HCT116 (cell line): Measurements from ENCODE around the gene UBAC2. TPM values are rescaled to one million over a fixed set of nuclear protein-coding genes. Genes with fewer than 3 reads are reported as not detected.

ENCODE experiments used
- ATAC-seq: fragments of 200-7000 bp; cut with Tn5 transposase; 2 replicates; pipeline ENCODE4 v1.9.1; 2020; ENCODE audit warnings: mild to moderate bottlenecking, moderate library complexity
- BruUV-seq: library from RNA; stranded (reverse); fragments of 400-500 nt; replicated peaks from 2 replicates; lab custom pipeline; 2021; lab: Mats Ljungman, UMichigan
- CTCF ChIA-PET: fragments of 300-600 bp; sonication (Branson Sonifier 250); formaldehyde crosslinking; loops from one replicate; lab custom pipeline; 2021; ENCODE audit warnings: antibody characterized with exemption; lab: Charles Lee
- POLR2A ChIA-PET: fragments of 300-600, 350-600 bp; sonication (Branson Sonifier 250); formaldehyde crosslinking; loops from one replicate; lab custom pipeline; 2021; ENCODE audit warnings: antibody characterized with exemption; lab: Charles Lee
- RAD21 ChIA-PET, 2 experiments: fragments of 300-600 bp; sonication (Branson Sonifier 250); formaldehyde crosslinking; loops; one replicate each; lab custom pipeline; 2023; ENCODE audit warnings: low total read pairs in 2 of 2; ENCODE audit not compliant: uncharacterized antibody in 2 of 2, unreplicated experiment in 2 of 2, low non-redundant PET in 1 of 2; lab: Charles Lee
- DNase-seq: peaks from one replicate; pipeline ENCODE4 v3.0.0-alpha.2; 2010; ENCODE audit warnings: low read depth, low spot score
- H2AFZ ChIP-seq: fragments of 200-600 bp; shearing (Covaris generic), sonication (generic); 2 replicates; pipeline ENCODE4 v1.6.1; 2017; ENCODE audit warnings: low read depth, mixed run types, mixed read lengths, antibody characterized with exemption, low read length; ENCODE audit not compliant: poor library complexity, severe bottlenecking
- H3K27ac ChIP-seq: 2 replicates; pipeline ENCODE4 v1.5.1; 2012; ENCODE audit warnings: low read depth, low read length
- H3K27me3 ChIP-seq: fragments of 200-600 bp; sonication (generic); 2 replicates; pipeline ENCODE4 v1.6.1; 2016; ENCODE audit warnings: mixed run types, low read length, mixed read lengths; ENCODE audit not compliant: insufficient read depth
- H3K36me3 ChIP-seq, 2 experiments: fragments of 200-500 bp in 1 of 2; fragments of 200-600 bp in 1 of 2; sonication (Bioruptor generic) in 1 of 2; sonication (generic) in 1 of 2; 2 replicates each; pipeline versions ENCODE4 v1.5.1 to v1.6.1; 2014 to 2016; ENCODE audit warnings: low read length in 2 of 2, inconsistent platforms in 1 of 2, mixed read lengths in 1 of 2, mixed run types in 1 of 2; ENCODE audit not compliant: insufficient read depth in 2 of 2, control insufficient read depth in 1 of 2
- H3K4me1 ChIP-seq, 2 experiments: fragments of 200-600 bp in 1 of 2; sonication (generic) in 1 of 2; 2 replicates each; pipeline versions ENCODE4 v1.5.1 to v1.6.1; 2012 to 2017; ENCODE audit warnings: low read length in 2 of 2, inconsistent platforms in 1 of 2, mild to moderate bottlenecking in 1 of 2, mixed read lengths in 1 of 2, mixed run types in 1 of 2, moderate library complexity in 1 of 2; ENCODE audit not compliant: insufficient read depth in 2 of 2, control insufficient read depth in 1 of 2
- H3K4me2 ChIP-seq: fragments of 200-600 bp; sonication (generic); 2 replicates; pipeline ENCODE4 v1.6.1; 2017; ENCODE audit warnings: mixed run types, low read length, mixed read lengths
- H3K4me3 ChIP-seq, 2 experiments: fragments of 200-600 bp in 1 of 2; sonication (generic) in 1 of 2; replicated peaks in 1 of 2; 2 replicates each; pipeline ENCODE4 v1.5.1; 2011 to 2016; ENCODE audit warnings: low read length in 2 of 2, control low read depth in 1 of 2, low read depth in 1 of 2, mild to moderate bottlenecking in 1 of 2, mixed read lengths in 1 of 2, mixed run types in 1 of 2
- H3K79me2 ChIP-seq: fragments of 200-600 bp; sonication (generic); 2 replicates; pipeline ENCODE4 v1.6.1; 2017; ENCODE audit warnings: mild to moderate bottlenecking, mixed run types, low read length, moderate library complexity, mixed read lengths; ENCODE audit not compliant: insufficient read depth
- H3K9ac ChIP-seq: fragments of 200-600 bp; sonication (generic); 2 replicates; pipeline ENCODE4 v1.6.1; 2016; ENCODE audit warnings: low read length, mixed read lengths
- H3K9me2 ChIP-seq: fragments of 200-600 bp; sonication (generic), shearing (Covaris generic); 2 replicates; pipeline ENCODE4 v1.6.1; 2017; ENCODE audit warnings: mixed run types, mild to moderate bottlenecking, moderate library complexity; ENCODE audit not compliant: insufficient read depth
- H3K9me3 ChIP-seq, 2 experiments: fragments of 200-500 bp in 1 of 2; fragments of 200-600 bp in 1 of 2; sonication (Bioruptor generic) in 1 of 2; sonication (generic) in 1 of 2; 2 replicates each; pipeline ENCODE4 v1.6.1; 2014 to 2017; ENCODE audit warnings: low read length in 2 of 2, mixed read lengths in 2 of 2, inconsistent platforms in 1 of 2, low read depth in 1 of 2, mild to moderate bottlenecking in 1 of 2, mixed run types in 1 of 2, moderate library complexity in 1 of 2; ENCODE audit not compliant: control insufficient read depth in 1 of 2, insufficient read depth in 1 of 2
- H4K20me1 ChIP-seq: fragments of 200-600 bp; sonication (generic), shearing (Covaris generic); 2 replicates; pipeline ENCODE4 v1.6.1; 2017; ENCODE audit warnings: mixed run types, mild to moderate bottlenecking, moderate library complexity; ENCODE audit not compliant: insufficient read depth
- CBX3 ChIP-seq: IDR thresholded peaks from 2 replicates; pipeline ENCODE4 v1.6.1; 2012; ENCODE audit warnings: low read depth
- EGR1 ChIP-seq: IDR thresholded peaks from 2 replicates; pipeline ENCODE4 v1.6.1; 2012; ENCODE audit warnings: low read depth
- FOSL1 ChIP-seq: IDR thresholded peaks from 2 replicates; pipeline ENCODE4 v1.6.1; 2012; ENCODE audit warnings: low read depth
- RAD21 ChIP-seq: IDR thresholded peaks from 2 replicates; pipeline ENCODE4 v1.6.1; 2012; ENCODE audit warnings: low read depth, mild to moderate bottlenecking
- TCF7L2 ChIP-seq: IDR thresholded peaks from 2 replicates; pipeline ENCODE4 v1.7.0; 2011; ENCODE audit warnings: borderline replicate concordance, inconsistent platforms; ENCODE audit not compliant: insufficient read depth, insufficient read length; ENCODE audit errors: extremely low read depth
- ZBTB33 ChIP-seq: IDR thresholded peaks from 2 replicates; pipeline ENCODE4 v1.6.1; 2011; ENCODE audit warnings: mild to moderate bottlenecking, low read length, moderate library complexity; ENCODE audit not compliant: insufficient replicate concordance; ENCODE audit errors: extremely low read depth
- intact Hi-C: fragments of 100-400 bp; cut with micrococcal nuclease; formaldehyde crosslinking; loops from 2 replicates; pipeline ENCODE4 v1.10.0; 2022
- total RNA-seq: library from RNA; stranded (reverse); gene quantifications from one replicate; pipeline ENCODE4 v1.2.1, GENCODE V29; 2021; ENCODE audit not compliant: unreplicated experiment
- TF ChIP-seq, protein P1 (sequence below), 3 experiments: fragments of 200-600 bp in 1 of 3; sonication (generic) in 1 of 3; IDR thresholded peaks in 2 of 3; conservative IDR thresholded peaks in 1 of 3; 2 replicates each; pipeline ENCODE4 v1.5.1; 2012 to 2017; ENCODE audit warnings: low read depth in 2 of 3, low read length in 2 of 3, antibody characterized with exemption in 1 of 3, borderline replicate concordance in 1 of 3, control low read depth in 1 of 3, mild to moderate bottlenecking in 1 of 3, mixed read lengths in 1 of 3, mixed run types in 1 of 3, moderate library complexity in 1 of 3; ENCODE audit not compliant: insufficient read depth in 1 of 3
- TF ChIP-seq, protein P2 (sequence below): IDR thresholded peaks from 2 replicates; pipeline ENCODE4 v1.6.1; 2012

The UBAC2 gene
- total RNA-seq, 1 experiment from 2014 or later, result 67.4 TPM

GRCh38 chr13:99361197-99361596 is 160.5 kb downstream of the UBAC2 start (continued):
- no peak for TF ChIP-seq CBX3
- TF ChIP-seq, all 23 proteins: peak for 0

- Histone ChIP-seq H3K4me2 (no peak overlapping the region), H3K9me2 (no peaks in the 10 kb centered on the region), H3K4me1 (no peaks in the 10 kb centered on the region), H3K79me2 (no peaks in the 10 kb centered on the region), H3K9me3 (no peaks in the 10 kb centered on the region), H3K27ac (no peak overlapping the region), H3K9ac (no peak overlapping the region), H3K36me3 (peaks cover 2 to 3% of the 10 kb centered on the region in 2 experiments; a peak in 1 of 4 replicates), H2AFZ (no peak overlapping the region), H3K27me3 (no peaks in the 10 kb centered on the region), H4K20me1 (0 out of 2 replicates have a peak, but pooled peaks cover 3% of the 10 kb centered on the region), H3K4me3 (no peak overlapping the region)
- intact Hi-C loops, result no loop called here
- no peak for ATAC-seq
- ChIA-PET RAD21 (no interaction called here), CTCF (no interaction called here), POLR2A (no interaction called here)
- TF ChIP-seq, protein P1, sequence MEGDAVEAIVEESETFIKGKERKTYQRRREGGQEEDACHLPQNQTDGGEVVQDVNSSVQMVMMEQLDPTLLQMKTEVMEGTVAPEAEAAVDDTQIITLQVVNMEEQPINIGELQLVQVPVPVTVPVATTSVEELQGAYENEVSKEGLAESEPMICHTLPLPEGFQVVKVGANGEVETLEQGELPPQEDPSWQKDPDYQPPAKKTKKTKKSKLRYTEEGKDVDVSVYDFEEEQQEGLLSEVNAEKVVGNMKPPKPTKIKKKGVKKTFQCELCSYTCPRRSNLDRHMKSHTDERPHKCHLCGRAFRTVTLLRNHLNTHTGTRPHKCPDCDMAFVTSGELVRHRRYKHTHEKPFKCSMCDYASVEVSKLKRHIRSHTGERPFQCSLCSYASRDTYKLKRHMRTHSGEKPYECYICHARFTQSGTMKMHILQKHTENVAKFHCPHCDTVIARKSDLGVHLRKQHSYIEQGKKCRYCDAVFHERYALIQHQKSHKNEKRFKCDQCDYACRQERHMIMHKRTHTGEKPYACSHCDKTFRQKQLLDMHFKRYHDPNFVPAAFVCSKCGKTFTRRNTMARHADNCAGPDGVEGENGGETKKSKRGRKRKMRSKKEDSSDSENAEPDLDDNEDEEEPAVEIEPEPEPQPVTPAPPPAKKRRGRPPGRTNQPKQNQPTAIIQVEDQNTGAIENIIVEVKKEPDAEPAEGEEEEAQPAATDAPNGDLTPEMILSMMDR (IDR thresholded peaks at IDR 0.05 in 2 of 3, conservative IDR thresholded peaks at IDR 0.05 in 1 of 3; ENCODE audit: borderline replicate concordance in 1 of 3, insufficient read depth in 1 of 3, low read depth in 2 of 3, low read length in 2 of 3), result no peak
- TF ChIP-seq RAD21 (no peak), CBX3 (no peak), FOSL1 (no peak), TCF7L2 (no peak), EGR1 (no peak), ZBTB33 (no peak)
- TF ChIP-seq, protein P2, sequence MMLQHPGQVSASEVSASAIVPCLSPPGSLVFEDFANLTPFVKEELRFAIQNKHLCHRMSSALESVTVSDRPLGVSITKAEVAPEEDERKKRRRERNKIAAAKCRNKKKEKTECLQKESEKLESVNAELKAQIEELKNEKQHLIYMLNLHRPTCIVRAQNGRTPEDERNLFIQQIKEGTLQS, result no peak
- BruUV-seq, result no TSS peak
- DNase-seq, result no peak
These were observed 161.7 kb downstream of the UBAC2 start for GRCh38 chr13:99362362-99362761.
